ENCODE results near the gene FBXO3. TPM values are rescaled to one million over a fixed set of nuclear protein-coding genes. Genes with fewer than 3 reads are reported as not detected.
"Not testable (repeated sequence)": the region's sequence is repeated elsewhere in the genome, so short reads cannot be mapped to it uniquely, and the experiment has no call there.

FBXO3 gene
- total RNA-seq, 1 donor from 2014 or later = 24.4 TPM

GRCh38 chr11:33730716-33731115 lies 43.6 kb downstream of the FBXO3 start:
- DNase-seq (ENCODE audit: extremely low read depth, low read depth, low spot score) = no peak

DNA sequence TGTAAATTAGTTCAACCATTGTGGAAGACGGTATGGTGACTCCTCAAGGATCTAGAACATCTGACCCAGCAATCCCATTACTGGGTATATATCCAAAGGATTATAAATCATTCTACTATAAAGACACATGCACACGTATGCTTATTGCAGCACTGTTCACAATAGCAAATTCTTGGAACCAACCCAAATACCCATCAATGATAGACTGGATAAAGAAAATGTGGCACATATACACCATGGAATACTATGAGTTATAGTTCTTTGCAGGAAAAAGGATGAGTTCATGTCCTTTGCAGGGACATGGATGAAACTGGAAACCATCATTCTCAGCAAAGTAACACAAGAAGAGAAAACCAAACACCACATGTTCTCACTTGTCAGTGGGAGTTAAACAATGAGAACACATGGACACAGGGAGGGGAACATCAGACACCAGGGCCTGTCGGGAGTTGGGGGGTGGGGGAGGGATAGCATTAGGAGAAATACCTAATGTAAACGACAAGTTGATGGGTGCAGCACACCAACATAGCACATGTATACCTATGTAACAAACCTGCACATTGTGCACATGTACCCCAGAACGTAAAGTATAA lies 45.2 kb downstream of the FBXO3 start:
- DNase-seq (ENCODE audit: extremely low read depth, low read depth, low spot score) = not testable (repeated sequence)

GRCh38 chr11:33727539-33727938 lies 46.8 kb downstream of the FBXO3 start:
- DNase-seq (ENCODE audit: extremely low read depth, low read depth, low spot score) = not testable (repeated sequence)

GRCh38 chr11:33725496-33725895 lies 48.8 kb downstream of the FBXO3 start:
- no peak for DNase-seq (ENCODE audit: extremely low read depth, low read depth, low spot score)

GRCh38 chr11:33724644-33725035 lies 49.7 kb downstream of the FBXO3 start:
- no peak for DNase-seq (ENCODE audit: extremely low read depth, low read depth, low spot score)

GRCh38 chr11:33723238-33723881 lies 51.0 kb downstream of the FBXO3 start:
- peak; percentile 96 for DNase-seq (ENCODE audit: extremely low read depth, low read depth, low spot score)

DNA sequence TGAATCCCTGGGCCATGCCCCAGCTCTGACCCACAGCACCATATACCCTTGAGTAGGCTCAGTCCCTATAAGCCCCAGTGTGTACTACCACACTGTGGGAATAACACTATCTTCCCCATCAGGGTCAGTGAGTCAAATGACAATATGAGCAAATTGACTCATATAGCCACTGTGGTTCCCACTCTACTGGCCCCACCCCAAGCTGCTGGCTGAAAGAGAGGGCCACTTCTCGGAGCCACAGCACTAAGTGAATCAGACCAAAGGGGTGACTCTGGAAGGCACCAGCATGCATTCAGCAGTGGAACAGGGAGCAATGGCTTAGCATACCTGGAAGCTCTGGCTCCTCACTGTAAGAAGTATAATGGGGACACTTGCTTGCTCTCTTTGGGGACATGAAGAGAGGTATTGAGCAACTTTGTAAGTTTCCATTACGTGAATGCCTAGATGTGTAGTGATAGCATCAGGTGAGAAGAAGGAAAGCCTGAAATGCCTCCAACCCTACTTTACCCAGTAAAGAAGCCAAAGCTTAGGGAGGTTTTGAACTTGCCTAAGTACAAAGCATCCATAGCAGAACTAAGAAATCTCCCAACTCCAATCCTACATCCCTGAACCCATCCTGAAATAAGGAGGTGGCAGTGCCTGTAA lies 51.6 kb downstream of the FBXO3 start:
- DNase-seq (ENCODE audit: extremely low read depth, low read depth, low spot score) = no peak

DNA sequence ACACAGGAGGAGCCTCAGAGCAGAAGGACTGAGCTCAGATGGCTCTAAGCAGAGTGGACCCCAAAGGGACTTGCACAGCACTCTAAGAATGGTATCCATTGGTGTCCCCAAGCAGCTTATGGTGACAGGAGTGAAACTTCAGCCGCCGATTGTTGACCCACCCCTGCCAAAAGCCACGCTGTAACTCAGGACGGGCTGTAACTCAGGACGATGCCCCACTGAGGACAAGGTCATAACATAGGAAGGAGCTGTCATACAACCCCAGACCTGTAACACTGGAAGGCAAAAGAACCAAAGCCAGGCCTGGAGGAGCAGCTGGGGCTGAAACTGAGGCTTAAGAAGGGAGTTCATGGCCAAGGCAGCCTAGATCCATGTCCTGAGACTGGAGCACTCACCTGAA lies 52.3 kb downstream of the FBXO3 start:
- DNase-seq (ENCODE audit: extremely low read depth, low read depth, low spot score) = no peak

GRCh38 chr11:33721426-33721825 lies 52.9 kb downstream of the FBXO3 start:
- no peak for DNase-seq (ENCODE audit: extremely low read depth, low read depth, low spot score)

GRCh38 chr11:33719587-33719986 lies 54.7 kb downstream of the FBXO3 start:
- DNase-seq (ENCODE audit: extremely low read depth, low read depth, low spot score) = no peak

- no peak for DNase-seq (ENCODE audit: extremely low read depth, low read depth, low spot score)
These were observed 55.9 kb downstream of the FBXO3 start for GRCh38 chr11:33718440-33718839.

GRCh38 chr11:33716243-33716642 lies 58.1 kb downstream of the FBXO3 start:
- DNase-seq (ENCODE audit: extremely low read depth, low read depth, low spot score) = no peak

DNA sequence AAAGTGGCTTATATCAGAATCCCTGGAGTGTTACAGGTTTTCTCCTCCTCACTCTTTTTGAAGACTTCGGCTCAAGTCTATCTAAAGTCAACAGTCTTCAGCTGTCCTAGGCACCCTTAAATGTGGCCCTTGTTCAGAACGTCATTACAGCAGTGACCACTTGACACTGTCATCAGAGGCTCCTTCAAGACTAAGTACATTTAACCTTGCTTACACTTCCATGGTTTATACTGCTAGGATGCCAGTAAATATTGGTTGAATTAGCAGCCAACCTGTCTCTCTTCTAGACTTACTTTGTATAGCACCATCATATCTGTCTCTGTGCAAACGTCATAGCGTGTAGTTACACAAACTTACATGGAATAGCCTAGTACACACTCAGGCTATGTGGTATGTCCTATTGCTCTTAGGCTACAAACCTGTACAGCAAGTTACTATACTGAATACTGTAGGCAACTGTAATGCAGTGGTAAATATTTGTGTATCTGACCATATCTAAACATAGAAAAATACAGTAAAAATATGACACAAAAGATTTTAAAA lies 60.4 kb downstream of the FBXO3 start:
- no peak for DNase-seq (ENCODE audit: extremely low read depth, low read depth, low spot score)

DNA sequence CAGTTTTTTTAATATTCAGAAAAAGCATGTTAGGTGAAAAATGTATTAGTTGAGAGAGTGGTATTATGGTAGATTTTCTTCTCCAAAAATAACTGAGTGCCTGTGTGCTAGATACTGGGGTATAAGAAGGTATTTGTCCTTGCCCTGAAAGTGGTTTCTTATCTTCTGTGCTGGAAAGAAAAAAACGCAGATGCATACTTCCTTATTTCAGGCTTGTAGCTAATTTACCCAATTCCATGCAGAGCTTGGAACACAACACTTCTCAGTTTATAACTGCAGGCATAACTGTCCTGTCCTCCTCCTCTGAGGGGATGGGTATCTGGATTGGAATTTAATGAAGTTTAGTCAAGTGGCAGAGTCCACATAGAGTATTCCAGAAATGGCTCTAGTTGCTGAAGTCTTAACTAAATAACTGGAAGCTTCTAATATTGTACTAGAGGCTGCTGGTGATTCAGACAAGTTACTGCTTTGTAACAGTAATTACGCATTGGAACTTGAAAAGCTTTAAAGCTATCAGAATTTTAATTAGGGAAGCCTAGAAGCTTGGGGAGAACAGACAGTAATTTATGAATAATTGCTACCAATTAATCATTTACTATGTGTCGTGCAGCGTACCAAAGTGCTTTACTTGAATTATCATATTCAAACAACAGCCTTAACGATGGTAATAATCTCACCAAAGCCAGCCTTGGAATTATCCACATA lies 61.0 kb downstream of the FBXO3 start:
- DNase-seq (ENCODE audit: extremely low read depth, low read depth, low spot score) = no peak

DNA sequence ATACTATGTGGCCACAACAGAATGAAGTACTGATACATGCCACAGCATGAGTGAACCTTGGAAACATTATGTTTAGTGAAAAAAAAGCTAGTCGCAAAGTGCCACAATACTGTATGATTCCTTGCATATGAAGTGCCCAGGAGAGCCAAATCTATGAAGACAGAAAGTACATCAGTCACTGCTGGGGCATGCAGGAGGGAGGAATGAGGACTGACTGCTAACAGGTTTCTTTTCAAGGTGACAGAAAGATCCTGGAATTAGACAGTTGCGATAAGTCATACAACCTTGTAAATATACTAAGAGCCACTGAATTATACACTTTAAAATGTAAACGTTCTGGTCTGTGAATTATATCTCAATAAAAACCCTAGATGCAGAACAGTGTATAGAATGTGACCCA lies 61.9 kb downstream of the FBXO3 start:
- DNase-seq (ENCODE audit: extremely low read depth, low read depth, low spot score) = no peak

- no peak for DNase-seq (ENCODE audit: extremely low read depth, low read depth, low spot score)
These were observed 64.9 kb downstream of the FBXO3 start for GRCh38 chr11:33709466-33709865.

DNA sequence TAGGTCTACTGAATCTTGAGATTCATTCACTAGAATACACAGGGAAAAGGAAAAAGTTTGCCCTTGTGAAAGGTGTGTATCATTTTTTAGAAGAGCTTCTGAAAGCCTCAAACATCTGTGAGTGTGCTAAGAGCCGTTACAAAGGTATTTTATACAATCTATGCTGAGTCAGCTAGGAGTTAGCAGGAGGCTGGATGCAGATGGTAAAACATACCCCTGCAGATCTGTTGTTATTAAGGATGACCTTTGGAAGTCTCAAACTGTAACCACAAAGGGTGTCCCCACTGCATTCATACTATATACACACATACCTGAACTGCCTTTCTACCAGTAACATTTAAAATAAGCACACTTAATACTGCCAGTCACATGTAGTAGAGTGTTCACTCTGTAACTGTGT lies 65.3 kb downstream of the FBXO3 start:
- DNase-seq (ENCODE audit: extremely low read depth, low read depth, low spot score) = no peak

DNA sequence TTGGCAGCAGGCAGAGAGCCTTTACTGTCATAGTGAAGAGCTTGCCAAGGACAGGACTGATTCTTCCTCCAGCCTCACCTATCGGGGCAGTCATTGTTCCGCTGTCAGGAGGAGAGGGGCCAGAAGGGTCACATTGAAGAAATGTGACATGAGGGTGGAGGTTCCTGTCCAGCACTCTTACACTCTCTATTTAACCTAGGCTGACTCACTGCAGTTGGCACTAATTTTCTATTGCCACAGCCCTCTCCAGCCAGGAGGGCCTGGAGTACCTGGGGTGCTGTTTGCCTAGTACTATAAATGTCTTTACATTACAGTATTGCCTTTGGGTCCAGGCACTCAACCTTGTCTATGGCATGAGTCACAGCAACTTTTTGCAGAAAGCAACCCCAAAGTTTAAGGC lies 66.5 kb downstream of the FBXO3 start:
- DNase-seq (ENCODE audit: extremely low read depth, low read depth, low spot score) = not testable (repeated sequence)

- DNase-seq (ENCODE audit: extremely low read depth, low read depth, low spot score) = no peak
These were observed 67.4 kb downstream of the FBXO3 start for GRCh38 chr11:33706966-33707365.

GRCh38 chr11:33706546-33706945 lies 67.8 kb downstream of the FBXO3 start:
- no peak for DNase-seq (ENCODE audit: extremely low read depth, low read depth, low spot score)

GRCh38 chr11:33704240-33705002 lies 69.9 kb downstream of the FBXO3 start:
- DNase-seq (ENCODE audit: extremely low read depth, low read depth, low spot score) = no peak
